Activated T-cell treated with anti-CD3 and anti-CD28 coated beads, Interleukin-2, amount 50 U/mL, for 4 hours (primary cell): ENCODE measurements around the gene NHEJ1. TPM values are rescaled to one million over a fixed set of nuclear protein-coding genes. Genes with fewer than 3 reads are reported as not detected.
A peak's percentile ranks its signal among the peaks of the same experiment; 100 is the strongest.

Experiments
- ATAC-seq, 2 donors: fragments of 200-7000 bp; cut with Tn5 transposase; one replicate each; pipeline ENCODE4 v1.10.0; 2021
- DNase-seq: peaks from one replicate; pipeline ENCODE4 v3.0.0-alpha.2; 2020
- H3K27me3 Mint-ChIP-seq: one replicate; pipeline ENCODE4 v1.8.0; 2021; ENCODE audit warnings: low read depth, mixed read lengths
- H3K36me3 Mint-ChIP-seq: one replicate; pipeline ENCODE4 v1.8.0; 2022; ENCODE audit warnings: mixed read lengths; ENCODE audit not compliant: insufficient read depth
- H3K4me1 Mint-ChIP-seq: one replicate; pipeline ENCODE4 v1.8.0; 2021; ENCODE audit warnings: low read depth, mixed read lengths
- H3K4me3 Mint-ChIP-seq: one replicate; pipeline ENCODE4 v1.8.0; 2021; ENCODE audit warnings: mild to moderate bottlenecking, moderate library complexity, mixed read lengths
- H3K9me3 Mint-ChIP-seq: one replicate; pipeline ENCODE4 v1.8.0; 2021; ENCODE audit warnings: mixed read lengths
- total RNA-seq, 3 donors: library from RNA; stranded (reverse); gene quantifications; one replicate each; pipeline ENCODE4 v1.2.1, GENCODE V29; 2021

Gene NHEJ1
- total RNA-seq, 3 donors from 2014 or later: 26.5 to 33.3 (median 30.1) TPM

- Mint-ChIP-seq H3K9me3 (no peaks in the 10 kb centered on the region), H3K36me3 (no peaks in the 10 kb centered on the region), H3K27me3 (peaks cover 64% of the 10 kb centered on the region), H3K4me3 (peak overlapping the region; percentile 46), H3K4me1 (peaks cover 28% of the 10 kb centered on the region)
- DNase-seq: no peak
- ATAC-seq: no peak
Observed at GRCh38 chr2:219059725-219060682, 100.6 kb downstream of the NHEJ1 start.

GRCh38 chr2:219059375-219059724, 101.3 kb downstream of the NHEJ1 start:
- H3K4me1 Mint-ChIP-seq: peaks cover 28% of the 10 kb centered on the region
- ATAC-seq: no peak
- H3K9me3 Mint-ChIP-seq: no peaks in the 10 kb centered on the region
- H3K4me3 Mint-ChIP-seq: peak overlapping the region; percentile 16
- no peak for DNase-seq
- H3K27me3 Mint-ChIP-seq: peaks cover 68% of the 10 kb centered on the region
- no peaks in the 10 kb centered on the region for H3K36me3 Mint-ChIP-seq

GRCh38 chr2:219058541-219059374, 101.9 kb downstream of the NHEJ1 start:
- H3K4me3 Mint-ChIP-seq: peak overlapping the region; percentile 29
- ATAC-seq (no peak), DNase-seq (no peak)
- no peaks in the 10 kb centered on the region for H3K9me3 Mint-ChIP-seq
- peaks cover 28% of the 10 kb centered on the region for H3K4me1 Mint-ChIP-seq
- no peaks in the 10 kb centered on the region for H3K36me3 Mint-ChIP-seq
- H3K27me3 Mint-ChIP-seq: peaks cover 72% of the 10 kb centered on the region

- Mint-ChIP-seq H3K27me3 (peaks cover 66% of the 10 kb centered on the region), H3K36me3 (no peaks in the 10 kb centered on the region)
- peak; percentile 93 to 96 for ATAC-seq
Observed at GRCh38 chr2:219057709-219058540, 102.7 kb downstream of the NHEJ1 start.

GRCh38 chr2:219056896-219057708, 103.5 kb downstream of the NHEJ1 start:
- Mint-ChIP-seq H3K4me3 (no peak overlapping the region), H3K9me3 (no peaks in the 10 kb centered on the region), H3K4me1 (peaks cover 28% of the 10 kb centered on the region), H3K27me3 (peaks cover 58% of the 10 kb centered on the region), H3K36me3 (no peaks in the 10 kb centered on the region)
- ATAC-seq (no peak), DNase-seq (no peak)

More at GRCh38 chr2:219057709-219058540, 102.7 kb downstream of the NHEJ1 start:
- H3K4me3 Mint-ChIP-seq: peak overlapping the region; percentile 45
- peak; percentile 71 for DNase-seq
- peaks cover 28% of the 10 kb centered on the region for H3K4me1 Mint-ChIP-seq
- H3K9me3 Mint-ChIP-seq: no peaks in the 10 kb centered on the region

GRCh38 chr2:219056176-219056895, 104.3 kb downstream of the NHEJ1 start:
- H3K9me3 Mint-ChIP-seq: no peaks in the 10 kb centered on the region
- H3K4me1 Mint-ChIP-seq: peaks cover 24% of the 10 kb centered on the region
- H3K36me3 Mint-ChIP-seq: no peaks in the 10 kb centered on the region
- H3K27me3 Mint-ChIP-seq: peaks cover 53% of the 10 kb centered on the region
- DNase-seq (no peak), ATAC-seq (no peak)
- no peak overlapping the region for H3K4me3 Mint-ChIP-seq

GRCh38 chr2:219054956-219055903, 105.4 kb downstream of the NHEJ1 start:
- no peaks in the 10 kb centered on the region for H3K36me3 Mint-ChIP-seq
- no peak for ATAC-seq
- peaks cover 22% of the 10 kb centered on the region for H3K4me1 Mint-ChIP-seq
- DNase-seq: no peak
- no peak overlapping the region for H3K4me3 Mint-ChIP-seq
- H3K9me3 Mint-ChIP-seq: no peaks in the 10 kb centered on the region
- H3K27me3 Mint-ChIP-seq: peaks cover 55% of the 10 kb centered on the region

- H3K36me3 Mint-ChIP-seq: no peaks in the 10 kb centered on the region
- no peak for ATAC-seq
- H3K27me3 Mint-ChIP-seq: peaks cover 49% of the 10 kb centered on the region
Observed at GRCh38 chr2:219049282-219049681, 111.3 kb downstream of the NHEJ1 start.

GRCh38 chr2:219045937-219046550, 114.6 kb downstream of the NHEJ1 start:
- peak in 1 of 2 donors; percentile 32 for ATAC-seq
- no peak for DNase-seq
- Mint-ChIP-seq H3K4me1 (peaks cover 5% of the 10 kb centered on the region), H3K4me3 (no peak overlapping the region), H3K36me3 (no peaks in the 10 kb centered on the region), H3K9me3 (no peaks in the 10 kb centered on the region), H3K27me3 (peaks cover 69% of the 10 kb centered on the region)

More at GRCh38 chr2:219049282-219049681, 111.3 kb downstream of the NHEJ1 start:
- Mint-ChIP-seq H3K4me3 (no peak overlapping the region), H3K4me1 (no peaks in the 10 kb centered on the region), H3K9me3 (no peaks in the 10 kb centered on the region)
- no peak for DNase-seq

GRCh38 chr2:219042750-219043149, 117.9 kb downstream of the NHEJ1 start:
- Mint-ChIP-seq H3K9me3 (no peaks in the 10 kb centered on the region), H3K36me3 (no peaks in the 10 kb centered on the region), H3K27me3 (peaks cover 71% of the 10 kb centered on the region), H3K4me3 (no peak overlapping the region), H3K4me1 (peaks cover 7% of the 10 kb centered on the region)
- ATAC-seq (no peak), DNase-seq (no peak)

GRCh38 chr2:219042157-219042556, 118.5 kb downstream of the NHEJ1 start:
- no peaks in the 10 kb centered on the region for H3K36me3 Mint-ChIP-seq
- H3K27me3 Mint-ChIP-seq: peaks cover 73% of the 10 kb centered on the region
- H3K4me3 Mint-ChIP-seq: no peak overlapping the region
- no peaks in the 10 kb centered on the region for H3K9me3 Mint-ChIP-seq
- peaks cover 7% of the 10 kb centered on the region for H3K4me1 Mint-ChIP-seq
- no peak for DNase-seq
- ATAC-seq: no peak
